ENCODE measurements around the gene ST3GAL4. TPM values are rescaled to one million over a fixed set of nuclear protein-coding genes. Genes with fewer than 3 reads are reported as not detected.

Gene ST3GAL4
- polyA plus RNA-seq, 1 of the 3 experiments (the other 2 are of a cell fraction), result 32.0 TPM

DNA sequence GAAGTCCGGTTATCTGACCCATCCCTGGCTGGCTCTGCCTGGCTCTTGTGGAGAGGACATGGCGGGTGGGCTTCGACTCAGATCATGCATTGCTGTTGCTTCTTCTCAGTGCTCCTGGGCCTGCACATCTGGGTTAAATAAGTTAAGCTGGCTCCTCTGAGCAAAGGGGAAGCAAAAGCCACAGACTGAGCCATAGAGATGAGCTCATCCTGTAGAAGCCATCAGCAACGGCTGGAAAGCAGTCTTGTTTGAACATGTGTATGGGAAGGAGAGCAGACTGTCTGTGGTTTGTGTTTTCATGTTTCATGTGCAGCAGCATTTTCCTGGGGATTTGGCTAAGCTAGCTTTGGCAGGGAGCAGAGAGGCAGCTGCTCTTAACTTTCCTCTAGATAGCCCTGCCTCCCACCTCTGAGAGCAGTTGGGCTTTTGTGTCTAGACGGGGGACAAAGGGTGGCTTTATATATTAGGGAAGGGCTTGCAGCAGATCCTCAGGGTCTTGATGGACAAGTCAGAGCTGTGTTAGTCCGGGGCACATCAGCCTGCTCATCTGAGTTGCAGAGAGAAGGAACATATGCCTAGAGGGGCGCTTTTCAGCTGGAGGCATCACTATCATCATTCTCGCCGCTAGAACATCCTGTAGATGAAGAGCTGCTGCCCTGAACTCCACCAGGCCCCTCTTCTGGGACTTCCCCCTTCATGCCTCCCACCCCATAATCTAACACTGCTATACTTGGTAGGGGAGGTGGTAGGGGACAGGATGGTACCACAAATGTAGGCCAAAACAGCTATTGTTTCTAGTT is 36.7 kb upstream of the ST3GAL4 start (continued):
- TF ChIP-seq, protein P1, sequence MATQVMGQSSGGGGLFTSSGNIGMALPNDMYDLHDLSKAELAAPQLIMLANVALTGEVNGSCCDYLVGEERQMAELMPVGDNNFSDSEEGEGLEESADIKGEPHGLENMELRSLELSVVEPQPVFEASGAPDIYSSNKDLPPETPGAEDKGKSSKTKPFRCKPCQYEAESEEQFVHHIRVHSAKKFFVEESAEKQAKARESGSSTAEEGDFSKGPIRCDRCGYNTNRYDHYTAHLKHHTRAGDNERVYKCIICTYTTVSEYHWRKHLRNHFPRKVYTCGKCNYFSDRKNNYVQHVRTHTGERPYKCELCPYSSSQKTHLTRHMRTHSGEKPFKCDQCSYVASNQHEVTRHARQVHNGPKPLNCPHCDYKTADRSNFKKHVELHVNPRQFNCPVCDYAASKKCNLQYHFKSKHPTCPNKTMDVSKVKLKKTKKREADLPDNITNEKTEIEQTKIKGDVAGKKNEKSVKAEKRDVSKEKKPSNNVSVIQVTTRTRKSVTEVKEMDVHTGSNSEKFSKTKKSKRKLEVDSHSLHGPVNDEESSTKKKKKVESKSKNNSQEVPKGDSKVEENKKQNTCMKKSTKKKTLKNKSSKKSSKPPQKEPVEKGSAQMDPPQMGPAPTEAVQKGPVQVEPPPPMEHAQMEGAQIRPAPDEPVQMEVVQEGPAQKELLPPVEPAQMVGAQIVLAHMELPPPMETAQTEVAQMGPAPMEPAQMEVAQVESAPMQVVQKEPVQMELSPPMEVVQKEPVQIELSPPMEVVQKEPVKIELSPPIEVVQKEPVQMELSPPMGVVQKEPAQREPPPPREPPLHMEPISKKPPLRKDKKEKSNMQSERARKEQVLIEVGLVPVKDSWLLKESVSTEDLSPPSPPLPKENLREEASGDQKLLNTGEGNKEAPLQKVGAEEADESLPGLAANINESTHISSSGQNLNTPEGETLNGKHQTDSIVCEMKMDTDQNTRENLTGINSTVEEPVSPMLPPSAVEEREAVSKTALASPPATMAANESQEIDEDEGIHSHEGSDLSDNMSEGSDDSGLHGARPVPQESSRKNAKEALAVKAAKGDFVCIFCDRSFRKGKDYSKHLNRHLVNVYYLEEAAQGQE (IDR thresholded peaks at IDR 0.05; ENCODE audit: low read depth, low read length), result peak; percentile 40; the same call in 1 of the 2 replicates
- TF ChIP-seq RCOR1 (IDR thresholded peaks at IDR 0.05; ENCODE audit: low read length) (no peak), CHD2 (IDR thresholded peaks at IDR 0.05; ENCODE audit: low read length, partially characterized antibody) (no peak), YY1 (IDR thresholded peaks at IDR 0.05; ENCODE audit: low read depth) (peak; percentile 40; the same call in 1 of the 2 replicates), RXRA (IDR thresholded peaks at IDR 0.05; ENCODE audit: borderline replicate concordance, low read depth) (no peak; the same call in 1 of the 2 replicates), EZH2phosphoT487 (IDR thresholded peaks at IDR 0.05; ENCODE audit: borderline replicate concordance, low read depth) (no peak), POLR2AphosphoS5 (IDR thresholded peaks at IDR 0.05; ENCODE audit: low read depth, low read length) (0 out of 2 replicates have a peak, but pooled peaks have one; percentile 43), TEAD4 (IDR thresholded peaks at IDR 0.05; ENCODE audit: borderline replicate concordance, insufficient read depth) (no peak), FOSL2 (IDR thresholded peaks at IDR 0.05; ENCODE audit: borderline replicate concordance, low read depth) (peak; percentile 55; the same call in 1 of the 2 replicates), RAD21 (IDR thresholded peaks at IDR 0.05; ENCODE audit: low read length) (no peak), NRF1 (IDR thresholded peaks at IDR 0.05; ENCODE audit: low read depth, low read length) (no peak), SMC3 (IDR thresholded peaks at IDR 0.05; ENCODE audit: low read depth, low read length) (no peak), GATA2 (CRISPR knock-in tag; IDR thresholded peaks at IDR 0.05) (no peak), TCF12 (IDR thresholded peaks at IDR 0.05) (peak; percentile 93), EP300 (IDR thresholded peaks at IDR 0.05; ENCODE audit: borderline replicate concordance in 1 of 2, low read depth in 1 of 2, low read length in 1 of 2) (peak; percentile 13 to 52; a peak in 1 of 4 replicates), MEF2A (IDR thresholded peaks at IDR 0.05; ENCODE audit: borderline replicate concordance, low read depth) (no peak), JUND (IDR thresholded peaks at IDR 0.05) (peak; percentile 50), GABPA (IDR thresholded peaks at IDR 0.05; ENCODE audit: low read depth) (no peak), NFIC (IDR thresholded peaks at IDR 0.05; ENCODE audit: borderline replicate concordance) (peak; percentile 57), TAF1 (IDR thresholded peaks at IDR 0.05; ENCODE audit: borderline replicate concordance, low read depth, low read length) (no peak), SIN3A (IDR thresholded peaks at IDR 0.05; ENCODE audit: borderline replicate concordance, low read depth, low read length) (peak; percentile 75; the same call in 1 of the 2 replicates)
- TF ChIP-seq, protein P2, sequence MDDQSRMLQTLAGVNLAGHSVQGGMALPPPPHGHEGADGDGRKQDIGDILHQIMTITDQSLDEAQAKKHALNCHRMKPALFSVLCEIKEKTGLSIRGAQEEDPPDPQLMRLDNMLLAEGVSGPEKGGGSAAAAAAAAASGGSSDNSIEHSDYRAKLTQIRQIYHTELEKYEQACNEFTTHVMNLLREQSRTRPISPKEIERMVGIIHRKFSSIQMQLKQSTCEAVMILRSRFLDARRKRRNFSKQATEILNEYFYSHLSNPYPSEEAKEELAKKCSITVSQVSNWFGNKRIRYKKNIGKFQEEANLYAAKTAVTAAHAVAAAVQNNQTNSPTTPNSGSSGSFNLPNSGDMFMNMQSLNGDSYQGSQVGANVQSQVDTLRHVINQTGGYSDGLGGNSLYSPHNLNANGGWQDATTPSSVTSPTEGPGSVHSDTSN (IDR thresholded peaks at IDR 0.05), result 0 out of 2 replicates have a peak, but pooled peaks have one; percentile 10
- TF ChIP-seq, protein P3, sequence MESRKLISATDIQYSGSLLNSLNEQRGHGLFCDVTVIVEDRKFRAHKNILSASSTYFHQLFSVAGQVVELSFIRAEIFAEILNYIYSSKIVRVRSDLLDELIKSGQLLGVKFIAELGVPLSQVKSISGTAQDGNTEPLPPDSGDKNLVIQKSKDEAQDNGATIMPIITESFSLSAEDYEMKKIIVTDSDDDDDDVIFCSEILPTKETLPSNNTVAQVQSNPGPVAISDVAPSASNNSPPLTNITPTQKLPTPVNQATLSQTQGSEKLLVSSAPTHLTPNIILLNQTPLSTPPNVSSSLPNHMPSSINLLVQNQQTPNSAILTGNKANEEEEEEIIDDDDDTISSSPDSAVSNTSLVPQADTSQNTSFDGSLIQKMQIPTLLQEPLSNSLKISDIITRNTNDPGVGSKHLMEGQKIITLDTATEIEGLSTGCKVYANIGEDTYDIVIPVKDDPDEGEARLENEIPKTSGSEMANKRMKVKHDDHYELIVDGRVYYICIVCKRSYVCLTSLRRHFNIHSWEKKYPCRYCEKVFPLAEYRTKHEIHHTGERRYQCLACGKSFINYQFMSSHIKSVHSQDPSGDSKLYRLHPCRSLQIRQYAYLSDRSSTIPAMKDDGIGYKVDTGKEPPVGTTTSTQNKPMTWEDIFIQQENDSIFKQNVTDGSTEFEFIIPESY (IDR thresholded peaks at IDR 0.05; ENCODE audit: borderline replicate concordance, low read depth), result no peak
- TF ChIP-seq, protein P4, sequence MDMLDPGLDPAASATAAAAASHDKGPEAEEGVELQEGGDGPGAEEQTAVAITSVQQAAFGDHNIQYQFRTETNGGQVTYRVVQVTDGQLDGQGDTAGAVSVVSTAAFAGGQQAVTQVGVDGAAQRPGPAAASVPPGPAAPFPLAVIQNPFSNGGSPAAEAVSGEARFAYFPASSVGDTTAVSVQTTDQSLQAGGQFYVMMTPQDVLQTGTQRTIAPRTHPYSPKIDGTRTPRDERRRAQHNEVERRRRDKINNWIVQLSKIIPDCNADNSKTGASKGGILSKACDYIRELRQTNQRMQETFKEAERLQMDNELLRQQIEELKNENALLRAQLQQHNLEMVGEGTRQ (IDR thresholded peaks at IDR 0.05; ENCODE audit: borderline replicate concordance, low read depth, low read length), result no peak
- TF ChIP-seq, protein P5, sequence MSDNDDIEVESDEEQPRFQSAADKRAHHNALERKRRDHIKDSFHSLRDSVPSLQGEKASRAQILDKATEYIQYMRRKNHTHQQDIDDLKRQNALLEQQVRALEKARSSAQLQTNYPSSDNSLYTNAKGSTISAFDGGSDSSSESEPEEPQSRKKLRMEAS (IDR thresholded peaks at IDR 0.05; ENCODE audit: low read depth), result peak; percentile 62
